ENCODE measurements around the gene SLC15A4.

The SLC15A4 gene

GRCh38 chr12:128791395-128792322, 32.1 kb downstream of the SLC15A4 start:
- DNase-seq, result no peak

- DNase-seq, result no peak
Observed at GRCh38 chr12:128790653-128791373, 32.9 kb downstream of the SLC15A4 start.

GRCh38 chr12:128790221-128790620, 33.5 kb downstream of the SLC15A4 start:
- DNase-seq, result no peak

DNA sequence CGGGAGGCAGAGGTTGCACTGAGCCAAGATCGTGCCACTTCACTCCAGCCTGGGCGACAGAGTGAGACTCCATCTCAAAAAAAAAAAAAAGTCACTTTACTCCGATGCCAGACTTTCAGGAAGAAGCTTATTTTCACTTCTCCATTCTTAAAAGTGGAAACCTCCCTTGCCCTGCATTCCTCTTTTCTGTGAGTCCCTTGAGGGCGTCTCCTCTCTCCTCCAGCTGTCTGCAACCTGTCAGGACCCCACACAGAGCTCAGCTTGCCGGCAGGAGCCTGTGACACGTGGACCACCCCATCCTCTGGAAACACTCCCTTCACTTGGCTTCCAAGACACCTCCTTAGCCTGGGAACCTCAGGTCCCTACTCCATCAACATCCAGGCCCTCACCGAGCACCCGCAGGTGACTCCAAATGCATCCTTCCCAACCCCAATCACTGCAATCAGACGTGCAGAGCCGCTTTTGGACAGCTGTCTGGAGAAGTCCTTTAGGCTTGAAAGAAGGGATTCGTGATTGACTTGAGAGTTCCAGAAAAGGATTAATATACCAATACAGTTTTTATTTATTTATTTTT, 34.3 kb downstream of the SLC15A4 start:
- no peak for DNase-seq

- no peak for DNase-seq
Observed at GRCh38 chr12:128787827-128788226, 35.9 kb downstream of the SLC15A4 start.

DNA sequence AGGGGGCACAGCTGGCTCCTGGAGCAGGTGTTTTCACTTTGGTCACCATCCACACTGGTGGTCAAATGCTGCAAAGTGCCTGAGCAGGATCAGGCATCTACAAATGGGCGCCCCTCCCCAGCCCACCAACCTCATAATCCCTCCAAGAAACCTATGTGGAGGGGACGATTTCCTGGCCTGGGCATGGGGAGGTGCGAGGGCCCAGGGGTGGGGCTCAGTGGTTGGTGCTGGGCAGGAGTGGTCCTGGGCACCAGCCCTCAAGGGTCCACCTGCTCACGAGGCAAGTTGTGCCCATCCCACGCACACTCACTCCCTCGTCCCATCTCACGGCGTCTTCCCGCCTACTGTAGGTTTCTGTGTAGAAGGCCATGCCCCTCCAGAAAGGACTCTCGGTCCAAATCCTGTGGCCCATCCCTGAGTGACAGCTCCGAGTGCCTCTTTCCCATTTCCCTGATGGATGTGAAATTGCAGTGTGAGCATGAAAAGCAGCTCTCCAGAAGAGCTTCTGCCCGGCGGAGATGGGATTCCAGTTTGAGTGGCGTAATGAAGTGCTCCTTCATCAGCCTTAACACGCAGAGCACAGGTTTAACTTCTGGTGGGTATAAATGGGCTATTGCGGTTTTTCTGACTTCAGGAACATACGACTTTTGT, 36.9 kb downstream of the SLC15A4 start:
- no peak for DNase-seq

DNA sequence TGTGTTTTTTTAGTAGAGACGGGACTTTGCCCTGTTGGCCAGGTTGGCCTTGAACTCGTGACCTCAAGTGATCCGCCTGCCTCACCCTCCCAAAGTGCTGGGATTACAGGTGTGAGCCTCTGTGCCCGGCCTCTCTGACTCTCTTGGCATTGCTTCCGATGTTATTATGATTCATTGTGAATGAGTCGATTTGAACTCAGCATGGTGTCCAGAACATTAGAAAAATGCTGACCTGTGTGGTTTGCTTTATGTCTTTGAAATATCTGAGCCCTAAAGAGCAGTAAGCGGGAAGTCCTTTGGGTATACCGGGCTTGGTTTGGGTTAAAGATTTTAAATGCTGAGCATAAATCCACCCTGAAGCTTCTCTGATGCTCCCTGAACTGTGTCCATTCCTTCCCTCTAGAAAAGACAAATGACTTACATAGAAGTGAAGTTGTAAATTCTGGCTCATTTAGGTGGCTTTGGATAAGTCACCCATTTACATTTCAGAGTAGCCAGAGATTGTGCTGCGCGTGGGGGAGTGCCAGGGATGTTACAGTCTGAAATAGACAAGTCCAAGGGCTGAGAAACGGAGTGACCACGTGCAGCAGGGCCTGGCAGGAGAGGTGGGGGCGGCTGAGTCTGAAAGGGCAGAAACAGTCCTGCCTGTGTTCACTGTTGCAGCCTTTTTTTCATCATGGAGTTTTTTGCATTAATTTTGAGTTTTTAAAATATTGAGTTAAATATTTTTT, 39.6 kb downstream of the SLC15A4 start:
- no peak for DNase-seq

DNA sequence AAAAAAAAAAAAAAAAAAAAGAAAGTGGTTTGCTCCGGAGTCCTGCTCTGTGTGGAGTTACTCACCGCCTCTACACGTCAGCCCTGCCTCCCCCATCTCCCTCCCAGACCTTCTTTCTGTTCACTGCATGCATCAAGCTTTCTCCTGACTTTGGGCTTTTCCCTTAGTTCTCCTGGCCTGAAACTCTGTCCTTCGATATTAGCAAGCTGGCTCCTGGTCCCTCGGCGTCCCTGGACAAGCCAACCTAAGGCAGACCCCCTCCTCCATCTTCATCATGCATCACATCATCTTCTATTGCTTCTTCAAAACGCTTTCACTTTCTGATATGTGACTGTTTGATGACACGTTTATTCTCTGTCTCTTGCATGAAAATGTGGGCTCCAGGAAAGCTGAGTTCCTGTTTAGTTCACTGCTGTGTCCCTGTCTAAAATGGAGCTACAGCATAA, 40.6 kb downstream of the SLC15A4 start:
- DNase-seq, result no peak

DNA sequence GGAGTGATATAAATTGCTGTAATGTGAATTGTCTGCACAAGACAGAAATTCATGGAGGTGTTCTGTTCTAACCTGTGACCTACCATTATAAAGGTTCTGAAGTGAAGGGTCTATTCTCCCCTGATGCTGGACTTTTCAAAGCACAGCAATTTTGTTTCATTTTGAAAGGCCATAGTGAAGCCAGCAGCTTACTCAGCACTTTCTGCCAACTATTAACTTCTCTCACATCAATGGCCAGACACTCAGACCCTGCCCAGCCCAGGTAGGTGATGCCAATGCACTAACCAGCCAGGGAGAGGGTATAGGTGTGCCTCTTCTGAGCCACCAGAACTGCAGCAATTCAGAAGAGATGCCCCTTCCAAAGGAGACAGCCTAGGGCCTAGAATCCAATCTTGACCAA, 43.9 kb downstream of the SLC15A4 start:
- DNase-seq, result no peak

GRCh38 chr12:128772249-128772648, 51.5 kb downstream of the SLC15A4 start:
- no peak for DNase-seq

DNA sequence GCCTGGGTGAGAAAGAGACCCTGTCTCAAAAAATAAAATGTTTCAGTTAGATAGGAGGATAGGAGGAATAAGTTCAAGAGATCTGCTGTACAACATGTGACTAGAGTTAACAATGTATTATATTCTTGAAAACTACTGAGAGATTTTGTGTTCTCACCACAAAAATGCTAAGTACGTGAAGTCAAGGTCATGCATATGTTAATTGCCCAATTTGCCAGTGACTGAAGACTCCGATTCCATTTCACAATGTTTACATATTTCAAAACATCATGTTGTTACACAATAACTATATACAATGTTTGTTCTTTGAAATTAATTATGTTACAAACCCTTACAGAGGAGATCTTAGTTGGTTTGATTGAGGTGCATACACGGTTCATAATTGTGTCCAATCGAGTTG, 52.1 kb downstream of the SLC15A4 start:
- DNase-seq, result no peak

DNA sequence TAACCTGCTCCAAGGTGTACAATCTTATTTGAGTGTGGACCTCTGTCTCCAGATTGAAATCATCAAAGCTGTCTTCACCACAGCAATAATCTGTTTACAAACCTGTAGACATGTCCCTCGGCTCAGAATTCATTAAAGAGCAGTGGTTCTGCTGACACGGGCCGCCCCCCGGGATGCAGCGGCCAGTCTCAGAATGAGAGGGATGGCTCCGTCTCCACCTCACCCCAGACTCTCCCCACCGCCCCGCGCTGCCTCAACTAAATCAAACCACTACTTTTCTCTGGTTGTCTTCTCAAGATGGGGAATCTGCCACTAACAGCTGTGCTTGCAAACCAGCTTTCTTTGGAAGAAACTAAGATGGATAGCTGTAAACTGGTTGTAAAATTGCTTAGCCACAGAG, 56.2 kb downstream of the SLC15A4 start:
- no peak for DNase-seq

DNA sequence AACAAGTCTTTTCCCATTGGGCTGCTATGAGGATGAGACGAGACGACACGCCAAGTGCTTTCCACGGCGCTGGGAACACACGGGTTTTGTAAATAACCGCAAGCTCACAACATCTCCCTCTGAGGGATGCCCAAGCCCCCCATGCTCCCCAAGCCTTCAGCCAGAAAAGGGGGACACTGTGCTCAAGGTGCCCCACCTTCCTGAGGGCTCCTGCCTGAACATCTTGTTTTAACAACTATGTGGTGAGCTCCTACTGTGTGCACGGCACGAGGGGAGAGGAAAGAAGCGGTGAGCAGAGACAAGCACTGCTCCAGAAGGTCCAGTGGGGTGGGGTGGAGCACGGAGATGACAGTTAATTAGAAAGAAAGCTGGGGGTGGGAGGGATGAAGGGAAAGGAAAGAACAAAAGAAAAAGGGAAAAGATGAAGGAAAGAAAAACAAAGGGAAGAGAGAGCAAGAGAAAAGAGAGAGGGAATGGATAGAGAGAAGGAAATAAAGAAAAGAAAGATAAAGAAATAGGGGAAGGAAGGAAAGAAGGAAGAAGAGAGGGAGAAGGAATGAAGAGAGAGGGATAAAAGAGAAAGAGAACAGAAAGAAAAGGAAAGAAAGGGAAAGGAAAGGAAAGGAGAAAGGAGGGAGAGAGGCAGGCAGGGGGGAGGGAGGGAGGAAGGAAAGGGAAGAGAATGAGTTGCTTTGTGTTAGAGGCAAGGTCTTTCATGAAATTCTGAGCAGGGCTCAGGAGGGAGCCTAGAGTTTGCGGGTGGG, 56.8 kb downstream of the SLC15A4 start:
- DNase-seq, result no peak

GRCh38 chr12:128763395-128763794, 60.4 kb downstream of the SLC15A4 start:
- DNase-seq, result no peak

DNA sequence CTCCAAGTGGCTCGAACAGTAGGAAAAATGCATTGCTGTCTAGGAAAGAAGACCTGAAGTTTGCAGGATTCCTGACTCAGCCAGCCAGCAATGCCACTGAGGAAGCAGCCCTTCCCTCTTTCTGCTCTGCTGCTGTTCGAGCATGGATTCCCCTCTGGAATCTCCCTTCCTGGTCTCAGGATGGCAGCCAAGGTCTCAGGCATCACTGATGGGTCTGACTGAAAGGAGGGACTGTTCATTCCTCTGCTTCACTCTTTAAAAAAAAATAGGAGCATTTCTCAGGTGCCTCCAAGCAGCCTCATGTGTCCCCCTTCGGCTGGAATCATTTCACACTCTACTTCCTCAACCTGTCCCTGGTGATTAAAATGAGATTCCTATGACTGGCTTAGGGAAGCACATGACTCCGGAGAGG, 62.4 kb downstream of the SLC15A4 start:
- no peak for DNase-seq

DNA sequence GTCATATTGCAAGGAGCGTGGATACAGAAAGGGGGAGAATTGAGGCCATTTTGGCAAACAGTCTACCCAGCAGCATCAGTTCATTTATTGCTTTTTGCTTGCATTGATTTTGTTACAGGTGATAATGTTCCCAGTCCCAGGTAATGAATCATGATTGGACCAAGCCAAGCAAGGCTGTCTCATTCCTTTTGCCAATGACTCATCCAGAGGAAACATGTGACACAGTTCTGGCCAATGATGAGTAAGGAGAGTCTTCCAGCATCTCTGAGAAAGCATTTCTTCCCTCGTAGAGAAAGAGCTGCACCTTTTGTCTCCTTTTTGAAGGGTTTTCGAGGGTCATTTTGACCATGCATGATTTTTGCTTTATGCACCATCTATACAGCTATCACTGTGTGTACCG, 68.2 kb downstream of the SLC15A4 start:
- DNase-seq, result no peak

- no peak for DNase-seq
Observed at GRCh38 chr12:128754275-128754674, 69.5 kb downstream of the SLC15A4 start.

- DNase-seq, result no peak
Observed at GRCh38 chr12:128753438-128753837, 70.3 kb downstream of the SLC15A4 start.

- no peak for DNase-seq
Observed at GRCh38 chr12:128752386-128752785, 71.4 kb downstream of the SLC15A4 start.

DNA sequence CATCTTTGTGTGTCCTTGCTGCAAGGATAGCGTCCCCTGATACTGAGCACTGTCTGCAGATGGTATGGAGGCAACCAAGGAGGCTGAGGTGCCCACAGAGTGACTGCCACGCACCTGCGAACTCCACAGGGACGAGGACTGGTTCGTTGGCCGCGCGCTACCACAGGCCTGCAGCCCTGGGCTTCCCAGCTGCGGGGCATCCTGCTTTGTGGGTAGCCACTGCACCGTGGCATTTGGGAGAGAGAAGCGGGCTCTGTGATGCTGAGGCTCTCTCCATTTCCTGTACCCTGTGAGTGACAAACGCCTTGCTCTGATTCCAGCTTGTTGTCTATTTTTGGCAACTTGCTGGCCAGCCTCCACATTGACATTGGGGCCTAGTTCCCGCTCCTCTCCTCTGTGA, 76.3 kb downstream of the SLC15A4 start:
- DNase-seq, result no peak

All from activated gamma-delta T cell (primary cell).